Measurements from ENCODE around the gene TRIM3.

TRIM3 gene

DNA sequence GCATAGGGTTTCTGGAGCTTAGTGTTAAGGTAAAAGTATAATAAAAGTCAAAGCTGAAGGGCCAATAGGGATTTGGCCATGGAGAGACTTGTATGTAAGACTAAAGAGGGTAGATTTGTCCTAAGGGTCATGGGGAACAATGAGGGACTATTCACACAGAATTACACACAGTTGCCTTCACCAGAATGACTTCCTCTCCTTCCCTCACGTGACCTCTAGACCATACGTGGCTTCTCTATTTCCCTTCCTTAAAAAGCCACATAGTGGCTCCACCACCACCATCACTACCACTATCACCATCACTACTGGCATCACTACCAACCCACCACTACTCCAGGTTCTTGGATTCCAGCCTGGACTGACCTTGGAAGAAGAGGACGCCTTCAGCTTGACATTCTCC lies 35.7 kb downstream of the TRIM3 start:
- no peak for DNase-seq (ENCODE audit: low spot score)

DNA sequence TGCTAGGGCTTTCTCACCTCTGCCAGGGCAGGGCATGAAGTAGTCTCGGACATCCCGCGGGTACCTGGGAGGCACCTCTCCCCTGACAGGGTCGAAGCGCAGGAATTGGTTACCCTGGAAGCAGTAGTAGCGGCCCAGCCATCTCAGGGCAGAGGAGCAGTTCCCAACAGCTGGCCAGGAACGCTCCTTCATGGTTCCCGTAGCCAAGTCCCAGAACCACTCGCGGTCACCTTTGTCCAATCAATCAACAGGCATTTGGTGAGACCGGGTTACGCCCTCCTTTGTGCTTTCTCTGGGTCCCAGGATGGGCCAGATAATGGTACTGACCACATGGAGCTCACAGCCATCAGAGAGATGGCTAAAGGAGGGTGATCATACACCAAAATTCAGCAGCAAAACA lies 36.3 kb downstream of the TRIM3 start:
- DNase-seq (ENCODE audit: low spot score), result no peak

DNA sequence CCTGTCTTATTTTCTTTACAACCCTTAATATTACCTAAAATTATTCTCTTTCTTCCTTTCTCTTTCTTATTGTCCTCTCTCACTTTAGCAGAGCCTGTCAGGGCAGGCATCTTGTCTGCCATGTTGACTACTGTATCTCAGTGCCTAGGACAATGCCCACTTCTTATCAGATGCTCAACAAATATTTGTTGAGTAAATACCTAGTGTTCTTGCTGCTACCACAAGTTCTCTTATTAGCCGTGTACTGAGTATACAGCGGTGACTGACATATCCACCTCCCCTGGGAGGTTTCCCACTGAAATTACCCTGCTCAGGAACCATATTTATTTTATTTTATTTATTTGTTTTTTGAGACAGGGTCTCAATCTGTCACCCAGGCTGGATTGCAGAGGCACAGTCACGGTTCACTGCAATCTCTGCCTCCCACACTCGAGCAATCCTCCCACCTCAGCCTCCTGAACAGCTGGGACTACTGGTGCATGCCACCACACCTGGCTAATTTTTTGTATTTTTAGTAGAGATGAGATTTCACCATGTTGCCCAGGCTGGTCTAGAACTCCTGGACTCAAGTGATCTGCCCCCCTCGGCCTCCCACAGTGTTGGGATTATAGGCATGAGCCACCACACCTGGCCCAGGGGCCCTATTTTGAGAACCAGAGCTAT lies 39.6 kb downstream of the TRIM3 start:
- no peak for DNase-seq (ENCODE audit: low spot score)

DNA sequence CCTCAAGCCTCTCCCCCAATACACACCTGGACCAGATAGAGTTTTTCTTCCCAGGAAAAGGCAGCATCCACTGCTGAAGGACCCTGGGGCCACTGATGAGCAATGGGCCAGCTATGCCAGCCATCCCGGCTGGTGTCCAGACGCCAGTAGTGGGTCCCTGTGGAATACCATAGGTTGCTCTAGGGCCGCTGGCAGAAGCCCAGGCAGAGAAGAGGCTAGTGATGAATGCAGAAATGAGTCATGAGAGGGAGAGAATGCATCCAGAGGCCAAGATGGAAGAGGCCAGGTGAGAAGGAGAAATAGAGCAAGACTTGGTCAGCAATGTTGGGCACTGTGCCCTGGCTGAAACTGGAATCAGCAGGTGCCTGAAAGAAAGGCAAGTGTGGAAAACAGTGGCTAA lies 41.9 kb downstream of the TRIM3 start:
- no peak for DNase-seq (ENCODE audit: low spot score)

DNA sequence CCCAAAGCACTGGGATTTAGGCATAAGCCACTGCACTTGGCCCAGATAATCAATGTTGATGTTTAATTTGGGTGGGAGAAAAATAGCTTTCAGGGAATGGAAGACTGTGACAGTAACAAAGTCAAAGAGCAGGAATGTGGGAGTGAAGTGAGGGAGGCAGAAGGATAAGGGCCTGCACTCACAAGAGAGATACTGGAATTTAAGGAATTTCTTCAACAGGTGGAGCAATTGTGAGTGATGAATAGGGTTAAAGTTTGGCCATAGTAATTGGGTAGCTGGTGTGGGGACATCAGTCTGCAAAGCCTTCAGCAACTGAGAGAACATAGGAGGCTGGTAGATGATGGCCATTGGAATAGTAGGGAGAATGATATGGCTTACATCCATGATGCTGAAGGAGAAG lies 46.2 kb downstream of the TRIM3 start:
- no peak for DNase-seq (ENCODE audit: low spot score)

GRCh38 chr11:6420677-6421076 lies 53.1 kb downstream of the TRIM3 start:
- DNase-seq (ENCODE audit: low spot score), result no peak

DNA sequence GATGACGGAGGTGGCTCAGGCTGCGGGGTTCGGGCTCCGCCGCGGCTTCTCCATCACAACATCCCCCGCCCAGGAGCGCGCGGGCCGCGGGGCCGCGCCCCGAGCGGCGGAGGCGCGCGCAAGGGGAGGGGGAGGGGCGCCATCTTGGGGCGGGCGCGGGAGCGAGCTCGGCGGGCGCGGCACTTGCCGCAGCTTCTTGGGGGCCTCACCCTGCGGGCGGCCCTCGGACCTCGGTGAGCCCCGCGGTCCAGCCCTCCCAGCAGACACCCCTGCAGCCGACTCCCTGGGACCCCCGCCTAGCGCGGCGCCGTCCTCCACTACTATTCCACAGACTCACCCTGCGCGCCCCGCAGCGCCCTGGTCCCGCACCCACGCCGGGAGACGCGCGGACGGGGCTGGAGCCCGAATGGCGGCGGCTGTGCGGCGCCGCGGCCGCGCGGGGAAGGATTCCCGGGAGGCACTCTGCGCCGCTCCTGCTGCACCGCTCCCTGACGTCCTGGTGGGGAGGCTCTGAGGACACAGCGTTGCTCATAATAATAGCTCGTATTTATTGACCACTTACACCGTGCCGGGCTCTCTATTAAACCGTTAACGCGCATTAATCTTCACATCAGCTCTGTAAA lies 54.6 kb downstream of the TRIM3 start, which contains the start of gene APBB1:
TSS of gene APBB1 (minus strand) at position 86 of the 623 bp plus-strand sequence. CDS start 7,747 bp downstream, outside the sequence.
- DNase-seq (ENCODE audit: low spot score), result peak; percentile 28

GRCh38 chr11:6418557-6419008 lies 55.2 kb downstream of the TRIM3 start:
- DNase-seq (ENCODE audit: low spot score), result no peak

- DNase-seq (ENCODE audit: low spot score), result no peak
Observed at GRCh38 chr11:6417907-6418556, 55.7 kb downstream of the TRIM3 start.

GRCh38 chr11:6415797-6416196 lies 57.9 kb downstream of the TRIM3 start:
- DNase-seq (ENCODE audit: low spot score), result no peak

- DNase-seq (ENCODE audit: low spot score), result no peak
Observed at GRCh38 chr11:6414874-6415328, 58.8 kb downstream of the TRIM3 start.

GRCh38 chr11:6413791-6414201 lies 59.9 kb downstream of the TRIM3 start:
- DNase-seq (ENCODE audit: low spot score), result no peak

DNA sequence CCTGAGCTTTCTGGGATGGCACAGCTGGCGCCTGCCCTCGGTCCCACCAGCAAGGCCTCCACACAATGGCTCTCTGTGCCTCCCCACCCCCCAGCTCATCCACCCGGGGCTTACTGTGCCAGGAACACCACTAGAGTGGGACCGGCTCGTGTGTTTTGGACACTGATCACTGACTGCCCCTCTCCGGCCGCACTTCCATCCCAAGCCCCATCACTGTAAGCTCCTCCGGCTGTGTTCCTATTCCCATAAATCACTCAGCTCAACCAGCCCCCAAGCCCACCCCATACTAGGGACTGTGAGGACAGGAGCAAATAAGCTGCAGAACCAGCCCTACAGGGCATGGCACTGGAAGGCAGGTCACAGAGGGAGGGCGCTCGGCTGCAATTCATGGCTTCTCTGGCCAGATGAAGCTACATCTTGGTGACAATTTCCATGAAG lies 62.1 kb downstream of the TRIM3 start:
- DNase-seq (ENCODE audit: low spot score), result no peak

- no peak for DNase-seq (ENCODE audit: low spot score)
Observed at GRCh38 chr11:6410695-6411430, 62.9 kb downstream of the TRIM3 start.

- no peak for DNase-seq (ENCODE audit: low spot score)
Observed at GRCh38 chr11:6406370-6406769, 67.4 kb downstream of the TRIM3 start.

GRCh38 chr11:6405846-6406245 lies 67.9 kb downstream of the TRIM3 start:
- DNase-seq (ENCODE audit: low spot score), result no peak

DNA sequence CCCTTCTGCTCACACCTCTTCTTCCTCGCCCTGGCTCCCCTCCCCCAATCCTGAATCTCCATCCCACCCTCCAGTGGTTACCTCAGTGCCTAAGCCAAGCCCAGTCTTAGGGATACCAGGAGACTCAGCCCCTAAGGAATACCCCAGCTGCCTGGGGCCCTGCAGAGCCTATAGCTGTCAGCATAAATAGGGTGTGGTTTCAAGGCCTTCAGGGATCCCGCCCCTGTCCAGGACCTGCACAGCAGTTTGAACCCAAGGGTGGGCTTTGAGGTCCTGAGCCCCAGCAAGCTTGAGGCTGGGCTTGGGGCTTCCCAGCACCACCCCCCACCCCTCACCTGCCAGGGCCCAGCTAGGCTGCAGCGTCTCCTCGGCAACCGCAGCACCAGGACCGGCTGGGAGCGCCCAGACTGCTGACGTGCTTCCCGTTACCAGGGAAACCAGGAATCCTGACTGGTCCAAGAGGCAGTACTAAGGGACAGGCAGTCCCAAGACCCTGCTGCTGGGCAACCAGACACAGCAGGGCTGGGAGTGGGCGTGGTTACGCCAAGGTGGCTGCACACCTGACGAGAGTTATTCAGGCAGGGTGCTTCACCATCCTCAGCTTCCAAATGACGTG lies 68.6 kb downstream of the TRIM3 start:
- no peak for DNase-seq (ENCODE audit: low spot score)

GRCh38 chr11:6404342-6405051 lies 69.2 kb downstream of the TRIM3 start:
- DNase-seq (ENCODE audit: low spot score), result no peak

DNA sequence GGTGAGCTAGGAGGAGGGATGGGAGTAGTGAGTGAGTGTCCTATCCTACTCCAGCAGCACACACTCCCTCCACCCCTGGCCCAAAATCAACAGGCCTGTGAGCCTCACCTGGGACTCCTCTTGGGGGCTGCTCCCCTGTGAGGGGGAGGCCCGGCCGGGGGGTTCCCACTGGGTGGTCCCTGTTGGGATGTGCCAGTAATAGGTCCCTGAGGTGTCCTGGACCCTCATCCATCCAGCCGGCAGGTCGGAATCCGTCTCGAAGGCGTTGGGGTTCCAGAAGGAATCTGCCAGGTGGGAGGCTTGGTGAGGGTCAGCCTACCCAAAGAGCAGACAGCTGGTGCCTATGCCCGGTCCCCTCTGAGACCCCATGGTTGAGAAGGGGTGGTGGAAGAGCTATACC lies 70.2 kb downstream of the TRIM3 start:
- DNase-seq (ENCODE audit: low spot score), result no peak

- no peak for DNase-seq (ENCODE audit: low spot score)
Observed at GRCh38 chr11:6402561-6402981, 71.2 kb downstream of the TRIM3 start.

- no peak for DNase-seq (ENCODE audit: low spot score)
Observed at GRCh38 chr11:6402061-6402470, 71.7 kb downstream of the TRIM3 start.

Measured in hematopoietic multipotent progenitor cell treated with erythropoietin and hydrocortisone succinate and interleukin-3 and kit ligand, for 17 days (in vitro differentiated cells).